HCT116 (cell line): ENCODE data around the gene ACSL3. TPM values are rescaled to one million over a fixed set of nuclear protein-coding genes. Genes with fewer than 3 reads are reported as not detected.

ENCODE experiments used
- ATAC-seq: fragments of 200-7000 bp; cut with Tn5 transposase; 2 replicates; pipeline ENCODE4 v1.9.1; 2020; ENCODE audit warnings: mild to moderate bottlenecking, moderate library complexity
- BruUV-seq: library from RNA; stranded (reverse); fragments of 400-500 nt; replicated peaks from 2 replicates; lab custom pipeline; 2021; lab: Mats Ljungman, UMichigan
- CTCF ChIA-PET: fragments of 300-600 bp; sonication (Branson Sonifier 250); formaldehyde crosslinking; loops from one replicate; lab custom pipeline; 2021; ENCODE audit warnings: antibody characterized with exemption; lab: Charles Lee
- POLR2A ChIA-PET: fragments of 300-600, 350-600 bp; sonication (Branson Sonifier 250); formaldehyde crosslinking; loops from one replicate; lab custom pipeline; 2021; ENCODE audit warnings: antibody characterized with exemption; lab: Charles Lee
- RAD21 ChIA-PET, 2 experiments: fragments of 300-600 bp; sonication (Branson Sonifier 250); formaldehyde crosslinking; loops; one replicate each; lab custom pipeline; 2023; ENCODE audit warnings: low total read pairs in 2 of 2; ENCODE audit not compliant: uncharacterized antibody in 2 of 2, unreplicated experiment in 2 of 2, low non-redundant PET in 1 of 2; lab: Charles Lee
- DNase-seq: peaks from one replicate; pipeline ENCODE4 v3.0.0-alpha.2; 2010; ENCODE audit warnings: low read depth, low spot score
- H2AFZ ChIP-seq: fragments of 200-600 bp; shearing (Covaris generic), sonication (generic); 2 replicates; pipeline ENCODE4 v1.6.1; 2017; ENCODE audit warnings: low read depth, mixed run types, mixed read lengths, antibody characterized with exemption, low read length; ENCODE audit not compliant: poor library complexity, severe bottlenecking
- H3K27ac ChIP-seq: 2 replicates; pipeline ENCODE4 v1.5.1; 2012; ENCODE audit warnings: low read depth, low read length
- H3K27me3 ChIP-seq: fragments of 200-600 bp; sonication (generic); 2 replicates; pipeline ENCODE4 v1.6.1; 2016; ENCODE audit warnings: mixed run types, low read length, mixed read lengths; ENCODE audit not compliant: insufficient read depth
- H3K36me3 ChIP-seq, 2 experiments: fragments of 200-500 bp in 1 of 2; fragments of 200-600 bp in 1 of 2; sonication (Bioruptor generic) in 1 of 2; sonication (generic) in 1 of 2; 2 replicates each; pipeline versions ENCODE4 v1.5.1 to v1.6.1; 2014 to 2016; ENCODE audit warnings: low read length in 2 of 2, inconsistent platforms in 1 of 2, mixed read lengths in 1 of 2, mixed run types in 1 of 2; ENCODE audit not compliant: insufficient read depth in 2 of 2, control insufficient read depth in 1 of 2
- H3K4me1 ChIP-seq, 2 experiments: fragments of 200-600 bp in 1 of 2; sonication (generic) in 1 of 2; 2 replicates each; pipeline versions ENCODE4 v1.5.1 to v1.6.1; 2012 to 2017; ENCODE audit warnings: low read length in 2 of 2, inconsistent platforms in 1 of 2, mild to moderate bottlenecking in 1 of 2, mixed read lengths in 1 of 2, mixed run types in 1 of 2, moderate library complexity in 1 of 2; ENCODE audit not compliant: insufficient read depth in 2 of 2, control insufficient read depth in 1 of 2
- H3K4me2 ChIP-seq: fragments of 200-600 bp; sonication (generic); 2 replicates; pipeline ENCODE4 v1.6.1; 2017; ENCODE audit warnings: mixed run types, low read length, mixed read lengths
- H3K4me3 ChIP-seq, 2 experiments: fragments of 200-600 bp in 1 of 2; sonication (generic) in 1 of 2; replicated peaks in 1 of 2; 2 replicates each; pipeline ENCODE4 v1.5.1; 2011 to 2016; ENCODE audit warnings: low read length in 2 of 2, control low read depth in 1 of 2, low read depth in 1 of 2, mild to moderate bottlenecking in 1 of 2, mixed read lengths in 1 of 2, mixed run types in 1 of 2
- H3K79me2 ChIP-seq: fragments of 200-600 bp; sonication (generic); 2 replicates; pipeline ENCODE4 v1.6.1; 2017; ENCODE audit warnings: mild to moderate bottlenecking, mixed run types, low read length, moderate library complexity, mixed read lengths; ENCODE audit not compliant: insufficient read depth
- H3K9ac ChIP-seq: fragments of 200-600 bp; sonication (generic); 2 replicates; pipeline ENCODE4 v1.6.1; 2016; ENCODE audit warnings: low read length, mixed read lengths
- H3K9me2 ChIP-seq: fragments of 200-600 bp; sonication (generic), shearing (Covaris generic); 2 replicates; pipeline ENCODE4 v1.6.1; 2017; ENCODE audit warnings: mixed run types, mild to moderate bottlenecking, moderate library complexity; ENCODE audit not compliant: insufficient read depth
- H3K9me3 ChIP-seq, 2 experiments: fragments of 200-500 bp in 1 of 2; fragments of 200-600 bp in 1 of 2; sonication (Bioruptor generic) in 1 of 2; sonication (generic) in 1 of 2; 2 replicates each; pipeline ENCODE4 v1.6.1; 2014 to 2017; ENCODE audit warnings: low read length in 2 of 2, mixed read lengths in 2 of 2, inconsistent platforms in 1 of 2, low read depth in 1 of 2, mild to moderate bottlenecking in 1 of 2, mixed run types in 1 of 2, moderate library complexity in 1 of 2; ENCODE audit not compliant: control insufficient read depth in 1 of 2, insufficient read depth in 1 of 2
- H4K20me1 ChIP-seq: fragments of 200-600 bp; sonication (generic), shearing (Covaris generic); 2 replicates; pipeline ENCODE4 v1.6.1; 2017; ENCODE audit warnings: mixed run types, mild to moderate bottlenecking, moderate library complexity; ENCODE audit not compliant: insufficient read depth
- CBX3 ChIP-seq: IDR thresholded peaks from 2 replicates; pipeline ENCODE4 v1.6.1; 2012; ENCODE audit warnings: low read depth
- CEBPB ChIP-seq: IDR thresholded peaks from 2 replicates; pipeline ENCODE4 v1.6.1; 2012; ENCODE audit warnings: low read depth
- CTCF ChIP-seq, 3 experiments: fragments of 200-600 bp in 1 of 3; sonication (generic) in 1 of 3; IDR thresholded peaks in 2 of 3; conservative IDR thresholded peaks in 1 of 3; 2 replicates each; pipeline ENCODE4 v1.5.1; 2012 to 2017; ENCODE audit warnings: low read depth in 2 of 3, low read length in 2 of 3, antibody characterized with exemption in 1 of 3, borderline replicate concordance in 1 of 3, control low read depth in 1 of 3, mild to moderate bottlenecking in 1 of 3, mixed read lengths in 1 of 3, mixed run types in 1 of 3, moderate library complexity in 1 of 3; ENCODE audit not compliant: insufficient read depth in 1 of 3
- EGR1 ChIP-seq: IDR thresholded peaks from 2 replicates; pipeline ENCODE4 v1.6.1; 2012; ENCODE audit warnings: low read depth
- ELF1 ChIP-seq: IDR thresholded peaks from 2 replicates; pipeline ENCODE4 v1.6.1; 2012; ENCODE audit warnings: low read depth, borderline replicate concordance
- EZH2phosphoT487 ChIP-seq: fragments of 200-600 bp; IDR thresholded peaks from 2 replicates; pipeline ENCODE4 v1.6.1; 2018; ENCODE audit warnings: antibody characterized with exemption, borderline replicate concordance
- FOSL1 ChIP-seq: IDR thresholded peaks from 2 replicates; pipeline ENCODE4 v1.6.1; 2012; ENCODE audit warnings: low read depth
- JUND ChIP-seq: IDR thresholded peaks from 2 replicates; pipeline ENCODE4 v1.6.1; 2012
- POLR2AphosphoS5 ChIP-seq: IDR thresholded peaks from 2 replicates; pipeline ENCODE4 v1.6.1; 2011; ENCODE audit warnings: mild to moderate bottlenecking, low read depth, low read length, moderate library complexity
- RAD21 ChIP-seq: IDR thresholded peaks from 2 replicates; pipeline ENCODE4 v1.6.1; 2012; ENCODE audit warnings: low read depth, mild to moderate bottlenecking
- SIN3A ChIP-seq: IDR thresholded peaks from 2 replicates; pipeline ENCODE4 v1.6.1; 2012; ENCODE audit warnings: low read depth
- SP1 ChIP-seq: IDR thresholded peaks from 2 replicates; pipeline ENCODE4 v1.6.1; 2012; ENCODE audit warnings: low read depth
- SRF ChIP-seq: IDR thresholded peaks from 2 replicates; pipeline ENCODE4 v1.6.1; 2012; ENCODE audit warnings: low read depth
- TCF7L2 ChIP-seq: IDR thresholded peaks from 2 replicates; pipeline ENCODE4 v1.7.0; 2011; ENCODE audit warnings: borderline replicate concordance, inconsistent platforms; ENCODE audit not compliant: insufficient read depth, insufficient read length; ENCODE audit errors: extremely low read depth
- YY1 ChIP-seq: IDR thresholded peaks from 2 replicates; pipeline ENCODE4 v1.6.1; 2011; ENCODE audit warnings: low read length, low read depth, moderate library complexity, mild to moderate bottlenecking; ENCODE audit not compliant: insufficient replicate concordance; ENCODE audit errors: extremely low read depth
- ZFX ChIP-seq: fragments of 450-650 bp; IDR thresholded peaks from 2 replicates; pipeline ENCODE4 v1.6.1; 2017
- ZNF274 ChIP-seq: fragments of 200-500 bp; sonication (Bioruptor generic); IDR thresholded peaks from 2 replicates; pipeline ENCODE4 v1.6.1; 2014; ENCODE audit warnings: mild to moderate bottlenecking, low read depth, low read length, inconsistent platforms
- intact Hi-C: fragments of 100-400 bp; cut with micrococcal nuclease; formaldehyde crosslinking; loops from 2 replicates; pipeline ENCODE4 v1.10.0; 2022
- total RNA-seq: library from RNA; stranded (reverse); gene quantifications from one replicate; pipeline ENCODE4 v1.2.1, GENCODE V29; 2021; ENCODE audit not compliant: unreplicated experiment

Gene ACSL3
- total RNA-seq, 1 experiment from 2014 or later: 142 TPM

- Histone ChIP-seq H2AFZ (no peak overlapping the region), H3K4me3 (no peak overlapping the region), H3K4me1 (peaks cover 29 to 42% of the 10 kb centered on the region in 2 experiments), H3K4me2 (peak overlapping the region; percentile 62), H3K9ac (no peak overlapping the region), H3K9me3 (no peaks in the 10 kb centered on the region), H3K27ac (no peak overlapping the region), H3K79me2 (peaks cover 99% of the 10 kb centered on the region), H3K9me2 (no peaks in the 10 kb centered on the region), H3K27me3 (no peaks in the 10 kb centered on the region), H3K36me3 (no peaks in the 10 kb centered on the region), H4K20me1 (peaks cover 35% of the 10 kb centered on the region; the same call in 1 of the 2 replicates)
- intact Hi-C loops: no loop called here
- no peak for TF ChIP-seq ZFX
- ChIA-PET RAD21 (no interaction called here), CTCF (no interaction called here), POLR2A (interaction anchor here (0.9 kb wide), 1 partner anchor 16 kb away, joined by 3 read pairs; no protein-coding TSS in a partner anchor)
- no TSS peak for BruUV-seq
- no peak for DNase-seq
- 0 out of 2 replicates have a peak, but pooled peaks have one; percentile 25 for ATAC-seq
These were observed 17.6 kb downstream of the ACSL3 start for GRCh38 chr2:222878301-222878876.

GRCh38 chr2:222878877-222879603 is 18.2 kb downstream of the ACSL3 start:
- H3K79me2 ChIP-seq: peaks cover 99% of the 10 kb centered on the region
- peaks cover 35% of the 10 kb centered on the region; the same call in 1 of the 2 replicates for H4K20me1 ChIP-seq
- H3K27me3 ChIP-seq: no peaks in the 10 kb centered on the region
- CTCF ChIA-PET: no interaction called here
- RAD21 ChIA-PET: no interaction called here
- ATAC-seq (peak; percentile 73), DNase-seq (peak; percentile 32)
- no peaks in the 10 kb centered on the region for H3K36me3 ChIP-seq
- H2AFZ ChIP-seq: no peak overlapping the region
- peak overlapping the region; percentile 62 for H3K4me2 ChIP-seq
- no peak overlapping the region for H3K9ac ChIP-seq
- intact Hi-C loops: no loop called here
- peaks cover 29 to 42% of the 10 kb centered on the region in 2 experiments for H3K4me1 ChIP-seq
- BruUV-seq: no TSS peak
- no peak for TF ChIP-seq TCF7L2
- peak; percentile 91 for TF ChIP-seq CEBPB
- TF ChIP-seq JUND: peak; percentile 73
- TF ChIP-seq EZH2phosphoT487: no peak
- no peak for TF ChIP-seq RAD21
- TF ChIP-seq EGR1: no peak
- TF ChIP-seq SRF: no peak
- peak; percentile 71 for TF ChIP-seq FOSL1
- no peak for TF ChIP-seq SIN3A
- TF ChIP-seq SP1: peak; percentile 33
- peak; percentile 53; the same call in 1 of the 2 replicates for TF ChIP-seq CBX3
- no peak for TF ChIP-seq ZNF274
- TF ChIP-seq ELF1: no peak
- no peak for TF ChIP-seq YY1
- no peak for TF ChIP-seq POLR2AphosphoS5
- TF ChIP-seq CTCF (IDR thresholded peaks at IDR 0.05 in 2 of 3, conservative IDR thresholded peaks at IDR 0.05 in 1 of 3; ENCODE audit: borderline replicate concordance in 1 of 3, insufficient read depth in 1 of 3, low read depth in 2 of 3, low read length in 2 of 3): no peak
- POLR2A ChIA-PET: no interaction called here
- no peaks in the 10 kb centered on the region for H3K9me3 ChIP-seq
- H3K4me3 ChIP-seq: no peak overlapping the region
- H3K9me2 ChIP-seq: no peaks in the 10 kb centered on the region
- no peak overlapping the region for H3K27ac ChIP-seq
